Islet of Langerhans (tissue), 1 donor: ENCODE measurements around the gene GPR34.
"Not testable (repeated sequence)": the region's sequence is repeated elsewhere in the genome, so short reads cannot be mapped to it uniquely, and the experiment has no call there.

Source experiments
- FAIRE-seq: peaks from one replicate; lab custom pipeline; 2011; peaks lifted over from hg19 to GRCh38; lab: Jason Lieb, UNC

Gene GPR34

GRCh38 chrX:41688835-41689234 lies at the start of gene GPR34:
TSS of gene GPR34 (plus strand) at chrX:41688973. CDS start at chrX:41695634, 6,661 bp downstream.
- no peak for FAIRE-seq

- not testable (repeated sequence) for FAIRE-seq
Observed at GRCh38 chrX:41646201-41646600, 42.6 kb upstream of the GPR34 start.

- FAIRE-seq, result no peak
Observed at GRCh38 chrX:41653125-41653524, 35.6 kb upstream of the GPR34 start.

GRCh38 chrX:41655101-41655500 lies 33.7 kb upstream of the GPR34 start:
- no peak for FAIRE-seq

GRCh38 chrX:41655631-41656030 lies 33.1 kb upstream of the GPR34 start:
- FAIRE-seq, result no peak

GRCh38 chrX:41661366-41662095 lies 27.2 kb upstream of the GPR34 start:
- no peak for FAIRE-seq

- FAIRE-seq, result no peak
Observed at GRCh38 chrX:41664375-41664901, 24.3 kb upstream of the GPR34 start.

GRCh38 chrX:41664908-41665307 lies 23.9 kb upstream of the GPR34 start:
- FAIRE-seq, result no peak

GRCh38 chrX:41665686-41666085 lies 23.1 kb upstream of the GPR34 start:
- peak; percentile 38 for FAIRE-seq

GRCh38 chrX:41666251-41666650 lies 22.5 kb upstream of the GPR34 start:
- peak; percentile 36 for FAIRE-seq

GRCh38 chrX:41667631-41668030 lies 21.1 kb upstream of the GPR34 start:
- no peak for FAIRE-seq

GRCh38 chrX:41670112-41670511 lies 18.7 kb upstream of the GPR34 start:
- FAIRE-seq, result no peak

- no peak for FAIRE-seq
Observed at GRCh38 chrX:41671082-41671481, 17.7 kb upstream of the GPR34 start.

- no peak for FAIRE-seq
Observed at GRCh38 chrX:41672643-41673042, 16.1 kb upstream of the GPR34 start.

- not testable (repeated sequence) for FAIRE-seq
Observed at GRCh38 chrX:41676361-41676760, 12.4 kb upstream of the GPR34 start.

GRCh38 chrX:41677183-41678060 lies 11.4 kb upstream of the GPR34 start:
- FAIRE-seq, result no peak

GRCh38 chrX:41684138-41684537 lies 4.6 kb upstream of the GPR34 start:
- no peak for FAIRE-seq

GRCh38 chrX:41684940-41685339 lies 3.8 kb upstream of the GPR34 start:
- FAIRE-seq, result peak; percentile 49

- no peak for FAIRE-seq
Observed at GRCh38 chrX:41686788-41687187, 2.0 kb upstream of the GPR34 start.

- no peak for FAIRE-seq
Observed at GRCh38 chrX:41688156-41688555, 617 bp upstream of the GPR34 start.

GRCh38 chrX:41689711-41690110 lies 938 bp downstream of the GPR34 start:
- FAIRE-seq, result no peak

- FAIRE-seq, result no peak
Observed at GRCh38 chrX:41692162-41692749, 3.5 kb downstream of the GPR34 start.

- FAIRE-seq, result no peak
Observed at GRCh38 chrX:41693024-41693423, 4.3 kb downstream of the GPR34 start.
